Subcutaneous adipose tissue (tissue), 4 donors: ENCODE results near the gene TPO. TPM values are rescaled to one million over a fixed set of nuclear protein-coding genes. Genes with fewer than 3 reads are reported as not detected.

Source experiments
- CTCF ChIP-seq: fragments of 450-650 bp; IDR thresholded peaks from one replicate; pipeline ENCODE4 v1.5.1; 2016; ENCODE audit warnings: low read depth, mild to moderate bottlenecking, control low read depth, antibody characterized with exemption, moderate library complexity
- total RNA-seq, 4 donors: library from RNA; depleted of rRNA; stranded (reverse); fragments of >200 nt; gene quantifications; one replicate each; pipeline ENCODE4 v1.1.0, GENCODE V29; 2016

TPO gene
- total RNA-seq, 4 donors from 2014 or later: 5.9 to 22.2 (median 15.4) TPM

GRCh38 chr2:1436369-1436768 lies 23.1 kb downstream of the TPO start:
- no peak for TF ChIP-seq CTCF

DNA sequence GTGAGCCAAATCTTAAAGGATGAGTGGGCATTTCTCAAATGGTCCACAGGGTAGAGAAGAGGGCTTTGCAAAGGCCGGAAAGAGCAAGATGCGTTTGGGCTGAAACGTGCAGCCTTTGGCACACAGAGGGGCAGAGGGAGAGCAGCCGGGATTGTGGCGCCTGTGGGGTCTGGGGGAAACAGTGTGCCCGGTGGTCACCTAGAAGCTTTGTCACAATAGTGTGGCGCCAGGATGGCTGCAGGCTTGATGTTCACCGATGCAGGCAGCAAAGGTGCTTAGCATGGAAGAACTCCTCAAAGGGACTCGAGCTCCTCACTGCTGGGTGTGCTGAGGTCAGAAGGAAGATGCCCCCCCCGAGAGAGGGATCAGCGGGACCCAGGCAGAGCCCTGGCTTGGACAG lies 23.8 kb downstream of the TPO start:
- no peak for TF ChIP-seq CTCF

DNA sequence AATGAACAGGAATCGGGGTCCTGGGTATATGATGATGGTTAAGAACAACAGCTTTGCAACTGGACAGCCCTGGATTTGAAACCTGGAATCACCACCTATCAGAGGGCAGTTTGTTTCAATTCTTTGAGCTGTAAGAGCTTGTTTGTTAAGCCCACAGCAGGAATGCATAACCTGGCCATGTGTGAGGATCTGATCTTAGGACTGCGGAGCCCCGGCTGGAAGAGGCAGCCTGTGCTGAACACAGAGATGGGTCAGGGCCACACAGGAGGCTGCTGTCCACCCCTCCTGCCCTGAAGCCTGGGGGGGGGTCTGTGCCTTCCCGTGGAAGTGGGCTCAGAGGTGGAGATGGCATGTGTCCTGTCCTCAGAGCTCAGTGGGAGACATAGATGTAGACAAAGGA lies 24.3 kb downstream of the TPO start:
- TF ChIP-seq CTCF: no peak

DNA sequence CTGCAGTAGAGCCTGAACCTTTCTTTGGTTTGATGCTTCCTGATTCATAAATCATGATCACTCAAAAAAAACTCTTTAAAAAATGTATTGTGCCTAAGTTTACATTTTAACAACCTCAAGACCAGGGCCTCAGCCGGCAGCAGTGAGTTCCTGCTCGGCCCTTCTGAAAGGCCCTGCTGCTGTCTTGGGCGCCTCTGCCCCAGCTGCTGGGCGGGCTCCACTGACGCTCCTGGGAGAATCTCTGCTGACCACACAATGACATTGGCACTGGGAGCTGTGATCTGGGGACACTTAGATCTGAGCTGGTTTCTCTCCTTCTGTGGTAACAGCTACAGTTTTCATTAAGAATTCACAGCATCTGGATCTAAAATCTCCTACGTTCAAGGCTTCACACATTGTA lies 25.7 kb downstream of the TPO start:
- TF ChIP-seq CTCF: no peak

DNA sequence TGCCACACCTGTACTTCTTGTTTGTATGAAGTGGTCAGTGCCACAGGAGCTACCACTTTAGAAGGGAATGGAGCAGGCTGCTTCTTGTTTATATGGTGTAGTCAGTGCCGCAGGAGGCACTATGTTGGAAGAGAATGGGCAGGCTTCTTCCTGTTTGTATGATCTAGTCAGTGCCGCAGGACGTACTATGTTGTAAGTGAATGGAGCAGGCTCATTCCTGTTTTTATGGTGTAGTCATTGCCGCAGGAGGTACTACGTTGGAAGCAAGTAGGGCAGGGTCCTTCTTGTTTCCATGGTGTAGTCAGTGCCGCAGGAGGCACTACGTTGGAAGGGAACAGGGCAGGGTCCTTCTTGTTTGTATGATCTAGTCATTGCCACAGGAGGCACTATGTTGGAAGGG lies 27.3 kb downstream of the TPO start:
- TF ChIP-seq CTCF: no peak

GRCh38 chr2:1446301-1446700 lies 33.0 kb downstream of the TPO start:
- TF ChIP-seq CTCF: no peak

GRCh38 chr2:1448009-1448408 lies 34.7 kb downstream of the TPO start:
- TF ChIP-seq CTCF: no peak

- no peak for TF ChIP-seq CTCF
Measured at GRCh38 chr2:1450915-1451314, 37.7 kb downstream of the TPO start.
